ENCODE results near the gene MAGEB4. TPM values are rescaled to one million over a fixed set of nuclear protein-coding genes. Genes with fewer than 3 reads are reported as not detected.

MAGEB4 gene
- total and polyA plus RNA-seq, 10 of the 15 experiments (the other 5 are each of a cell fraction or from before 2014, with no cell fraction given), result 0.04 TPM; not detected in 9

DNA sequence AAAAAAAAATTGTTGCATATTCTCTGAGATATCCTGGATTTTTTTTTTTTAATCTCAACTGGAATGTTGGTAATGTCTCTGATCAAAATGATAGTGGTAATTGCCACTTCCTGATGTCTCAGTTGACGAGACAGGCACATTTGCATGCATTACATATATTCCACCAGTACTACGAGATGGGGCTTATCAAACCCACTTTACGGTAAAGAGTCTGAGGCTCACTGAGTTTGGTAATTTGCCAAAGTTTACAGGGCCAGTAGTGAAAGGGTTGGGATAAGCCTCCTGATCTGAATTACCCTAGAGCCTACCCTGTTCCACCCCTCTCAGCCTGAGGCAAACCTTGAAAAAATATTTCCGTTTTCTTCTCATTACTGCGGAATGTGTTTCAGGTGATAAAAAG, 21.1 kb upstream of the MAGEB4 start:
- 62% methylated on average over 5 of the region's 5 CpGs for WGBS (ENCODE audit: insufficient coverage, insufficient replicate concordance, low lambda C conversion rate, missing lambda C conversion rate)
- Histone ChIP-seq H3K79me2 (ENCODE audit: control insufficient read depth, insufficient read depth, low read length) (no peaks in the 10 kb centered on the region), H3K9ac (ENCODE audit: control insufficient read depth, insufficient read depth, low read length) (no peak overlapping the region), H2AFZ (ENCODE audit: control insufficient read depth, low read depth, low read length) (no peak overlapping the region), H3K36me3 (ENCODE audit: control insufficient read depth in 2 of 2, insufficient read depth in 2 of 2, low read length in 1 of 2) (no peaks in the 10 kb centered on the region), H3K4me3 (no peak overlapping the region), H3K4me1 (ENCODE audit: control insufficient read depth, insufficient read depth, low read length) (no peaks in the 10 kb centered on the region), H4K20me1 (ENCODE audit: control insufficient read depth, insufficient read depth) (no peaks in the 10 kb centered on the region), H3K27ac (ENCODE audit: control insufficient read depth, insufficient read depth) (no peak overlapping the region), H3K4me2 (ENCODE audit: control insufficient read depth, insufficient read depth) (no peak overlapping the region), H3K27me3 (replicated peaks in 1 of 2; ENCODE audit: control insufficient read depth in 2 of 2, insufficient read depth in 2 of 2, low read length in 1 of 2) (no peaks in the 10 kb centered on the region), H3K9me3 (replicated peaks; ENCODE audit: control insufficient read depth, insufficient read depth, low read length) (no peaks in the 10 kb centered on the region)
- FAIRE-seq, result no peak
- no peak for DNase-seq (ENCODE audit: low read depth, low spot score)
- BruUV-seq (replicated peaks), result no TSS peak
- TF ChIP-seq TAF1 (IDR thresholded peaks at IDR 0.05; ENCODE audit: borderline replicate concordance, low read depth, low read length), result no peak
- TF ChIP-seq, protein P1, sequence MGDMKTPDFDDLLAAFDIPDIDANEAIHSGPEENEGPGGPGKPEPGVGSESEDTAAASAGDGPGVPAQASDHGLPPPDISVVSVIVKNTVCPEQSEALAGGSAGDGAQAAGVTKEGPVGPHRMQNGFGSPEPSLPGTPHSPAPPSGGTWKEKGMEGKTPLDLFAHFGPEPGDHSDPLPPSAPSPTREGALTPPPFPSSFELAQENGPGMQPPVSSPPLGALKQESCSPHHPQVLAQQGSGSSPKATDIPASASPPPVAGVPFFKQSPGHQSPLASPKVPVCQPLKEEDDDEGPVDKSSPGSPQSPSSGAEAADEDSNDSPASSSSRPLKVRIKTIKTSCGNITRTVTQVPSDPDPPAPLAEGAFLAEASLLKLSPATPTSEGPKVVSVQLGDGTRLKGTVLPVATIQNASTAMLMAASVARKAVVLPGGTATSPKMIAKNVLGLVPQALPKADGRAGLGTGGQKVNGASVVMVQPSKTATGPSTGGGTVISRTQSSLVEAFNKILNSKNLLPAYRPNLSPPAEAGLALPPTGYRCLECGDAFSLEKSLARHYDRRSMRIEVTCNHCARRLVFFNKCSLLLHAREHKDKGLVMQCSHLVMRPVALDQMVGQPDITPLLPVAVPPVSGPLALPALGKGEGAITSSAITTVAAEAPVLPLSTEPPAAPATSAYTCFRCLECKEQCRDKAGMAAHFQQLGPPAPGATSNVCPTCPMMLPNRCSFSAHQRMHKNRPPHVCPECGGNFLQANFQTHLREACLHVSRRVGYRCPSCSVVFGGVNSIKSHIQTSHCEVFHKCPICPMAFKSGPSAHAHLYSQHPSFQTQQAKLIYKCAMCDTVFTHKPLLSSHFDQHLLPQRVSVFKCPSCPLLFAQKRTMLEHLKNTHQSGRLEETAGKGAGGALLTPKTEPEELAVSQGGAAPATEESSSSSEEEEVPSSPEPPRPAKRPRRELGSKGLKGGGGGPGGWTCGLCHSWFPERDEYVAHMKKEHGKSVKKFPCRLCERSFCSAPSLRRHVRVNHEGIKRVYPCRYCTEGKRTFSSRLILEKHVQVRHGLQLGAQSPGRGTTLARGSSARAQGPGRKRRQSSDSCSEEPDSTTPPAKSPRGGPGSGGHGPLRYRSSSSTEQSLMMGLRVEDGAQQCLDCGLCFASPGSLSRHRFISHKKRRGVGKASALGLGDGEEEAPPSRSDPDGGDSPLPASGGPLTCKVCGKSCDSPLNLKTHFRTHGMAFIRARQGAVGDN (IDR thresholded peaks at IDR 0.05), result no peak
- TF ChIP-seq, protein P2, sequence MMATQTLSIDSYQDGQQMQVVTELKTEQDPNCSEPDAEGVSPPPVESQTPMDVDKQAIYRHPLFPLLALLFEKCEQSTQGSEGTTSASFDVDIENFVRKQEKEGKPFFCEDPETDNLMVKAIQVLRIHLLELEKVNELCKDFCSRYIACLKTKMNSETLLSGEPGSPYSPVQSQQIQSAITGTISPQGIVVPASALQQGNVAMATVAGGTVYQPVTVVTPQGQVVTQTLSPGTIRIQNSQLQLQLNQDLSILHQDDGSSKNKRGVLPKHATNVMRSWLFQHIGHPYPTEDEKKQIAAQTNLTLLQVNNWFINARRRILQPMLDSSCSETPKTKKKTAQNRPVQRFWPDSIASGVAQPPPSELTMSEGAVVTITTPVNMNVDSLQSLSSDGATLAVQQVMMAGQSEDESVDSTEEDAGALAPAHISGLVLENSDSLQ (IDR thresholded peaks at IDR 0.05), result no peak
- no peak for TF ChIP-seq FOS (IDR thresholded peaks at IDR 0.05; ENCODE audit: borderline replicate concordance, extremely low read depth, insufficient read length)
- no peak for TF ChIP-seq GATAD2B (conservative IDR thresholded peaks at IDR 0.05; ENCODE audit: low read depth)
- no peak for TF ChIP-seq ZNF207 (IDR thresholded peaks at IDR 0.05; ENCODE audit: borderline replicate concordance)
- no peak for TF ChIP-seq IRF4 (IDR thresholded peaks at IDR 0.05; ENCODE audit: low read depth, low read length)
- no peak for TF ChIP-seq POLR2A (IDR thresholded peaks at IDR 0.05; ENCODE audit: low read depth, low read length)
- TF ChIP-seq MEF2B (IDR thresholded peaks at IDR 0.05; ENCODE audit: partially characterized antibody, poor library complexity, severe bottlenecking), result no peak
- no peak for TF ChIP-seq RELA (IDR thresholded peaks at IDR 0.05; ENCODE audit: borderline replicate concordance, partially characterized antibody)
- no peak for TF ChIP-seq EGR1 (IDR thresholded peaks at IDR 0.05; ENCODE audit: borderline replicate concordance in 1 of 2, low read depth in 2 of 2, low read length in 2 of 2)
- TF ChIP-seq CHD4 (IDR thresholded peaks at IDR 0.05), result no peak
- no peak for TF ChIP-seq LARP7 (IDR thresholded peaks at IDR 0.05)
- TF ChIP-seq MYB (IDR thresholded peaks at IDR 0.05; ENCODE audit: borderline replicate concordance, low read depth, low read length), result no peak
- no peak for TF ChIP-seq SMAD5 (IDR thresholded peaks at IDR 0.05; ENCODE audit: low read depth)
- TF ChIP-seq CHD2 (IDR thresholded peaks at IDR 0.05; ENCODE audit: borderline replicate concordance, low read depth, low read length), result no peak
- TF ChIP-seq BCL11A (IDR thresholded peaks at IDR 0.05; ENCODE audit: low read depth, low read length), result no peak
- intact Hi-C loops (cut with micrococcal nuclease; ENCODE audit: unreplicated experiment), result no loop called here
- ChIA-PET RAD21 (ENCODE audit: unreplicated experiment) (no interaction called here), CTCF (no interaction called here), POLR2A (no interaction called here), SMC1A (ENCODE audit: uncharacterized antibody, unreplicated experiment) (no interaction called here)
- ATAC-seq, result no peak
- in situ Hi-C loops (cut with MboI), result no loop called here

All from GM12878 (cell line).